Amniotic stem cell (primary cell): ENCODE results near the gene NEK6.

ENCODE experiments used
- DNase-seq: peaks from one replicate; lab custom pipeline; 2025; lab: John Stamatoyannopoulos, UW

The NEK6 gene

DNA sequence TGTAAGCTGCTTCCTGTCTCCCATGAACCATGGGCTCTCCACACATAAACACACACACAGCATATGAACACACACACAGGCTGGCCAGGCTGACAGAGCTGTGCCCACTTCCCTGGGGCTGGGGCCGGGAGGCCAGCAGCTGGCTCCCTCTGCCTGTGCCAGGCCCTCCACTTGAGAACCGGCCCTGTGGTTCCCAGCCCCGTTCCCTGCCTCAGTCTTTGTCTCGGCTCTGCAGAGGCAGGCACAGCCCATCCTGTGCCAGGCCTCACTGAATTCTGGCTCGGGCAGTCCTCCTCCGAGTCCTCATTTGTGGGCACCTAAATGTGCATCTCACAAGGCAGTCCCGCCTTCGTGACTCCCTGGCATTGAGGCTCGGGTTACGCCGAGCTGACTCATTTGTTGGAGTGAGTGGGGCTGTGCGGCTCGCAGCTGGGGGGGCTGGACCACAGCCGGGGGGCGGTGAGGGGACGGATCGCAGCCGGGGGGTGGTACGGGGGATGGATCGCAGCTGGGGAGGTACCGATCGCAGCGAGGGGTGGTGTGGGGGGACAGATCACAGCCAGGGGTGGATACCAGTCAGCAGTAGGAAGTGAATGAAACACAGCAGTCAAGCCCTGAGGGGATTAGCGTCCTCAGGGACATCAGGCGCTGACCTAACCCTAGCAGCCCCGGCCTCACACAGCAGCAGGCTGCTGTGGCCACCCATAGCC lies 85.2 kb downstream of the NEK6 start:
- DNase-seq, result peak; percentile 81

- no peak for DNase-seq
Observed at GRCh38 chr9:124343533-124344290, 86.0 kb downstream of the NEK6 start.

- DNase-seq, result no peak
Observed at GRCh38 chr9:124344291-124345050, 86.7 kb downstream of the NEK6 start.

DNA sequence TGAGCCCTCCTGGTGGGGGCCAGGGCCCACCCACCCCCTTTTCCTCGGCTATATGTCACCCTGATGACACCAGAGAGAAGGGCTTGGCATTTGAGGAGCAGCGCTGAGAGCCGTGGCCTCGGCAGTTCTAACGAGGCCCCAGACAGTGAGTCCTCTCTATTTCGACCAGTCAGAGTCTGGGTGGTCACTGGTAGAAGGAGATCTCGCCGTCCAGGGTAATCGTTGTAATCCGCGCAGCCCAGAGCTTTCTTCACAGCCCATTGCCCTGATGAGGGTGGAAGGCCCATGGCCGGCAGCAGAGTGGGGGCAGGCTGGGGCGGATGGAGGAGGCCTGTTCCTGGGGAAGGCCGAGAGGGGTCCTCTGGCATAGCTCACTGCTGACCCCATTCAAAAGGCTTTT lies 87.3 kb downstream of the NEK6 start:
- DNase-seq, result no peak

GRCh38 chr9:124345751-124346281 lies 88.1 kb downstream of the NEK6 start:
- DNase-seq, result no peak

GRCh38 chr9:124346347-124347163 lies 88.8 kb downstream of the NEK6 start:
- no peak for DNase-seq

- no peak for DNase-seq
Observed at GRCh38 chr9:124347206-124347967, 89.6 kb downstream of the NEK6 start.

- no peak for DNase-seq
Observed at GRCh38 chr9:124347968-124348358, 90.2 kb downstream of the NEK6 start.

- DNase-seq, result no peak
Observed at GRCh38 chr9:124348363-124348762, 90.6 kb downstream of the NEK6 start.

DNA sequence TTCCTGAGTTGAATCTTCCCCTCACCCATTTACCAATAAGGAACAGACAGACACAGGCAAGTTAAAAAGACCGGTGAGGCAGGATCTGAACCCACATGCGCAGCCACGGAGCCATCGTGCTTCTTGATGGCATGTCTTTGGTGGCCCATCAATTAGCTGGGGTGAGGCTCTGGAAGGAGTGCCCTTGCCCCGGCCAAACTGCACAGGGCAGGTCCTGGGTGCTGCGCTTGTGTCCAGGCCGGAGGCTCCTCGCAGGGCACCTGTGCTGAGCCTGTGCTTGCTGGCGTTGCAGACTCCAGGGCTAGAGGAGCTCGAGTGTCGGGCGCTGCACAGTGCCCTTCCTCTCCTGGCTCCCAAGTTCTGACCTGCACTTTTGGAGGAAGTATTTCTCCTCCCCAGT lies 91.1 kb downstream of the NEK6 start:
- DNase-seq, result no peak

- no peak for DNase-seq
Observed at GRCh38 chr9:124349267-124349666, 91.5 kb downstream of the NEK6 start.

GRCh38 chr9:124349675-124350493 lies 92.1 kb downstream of the NEK6 start:
- no peak for DNase-seq

DNA sequence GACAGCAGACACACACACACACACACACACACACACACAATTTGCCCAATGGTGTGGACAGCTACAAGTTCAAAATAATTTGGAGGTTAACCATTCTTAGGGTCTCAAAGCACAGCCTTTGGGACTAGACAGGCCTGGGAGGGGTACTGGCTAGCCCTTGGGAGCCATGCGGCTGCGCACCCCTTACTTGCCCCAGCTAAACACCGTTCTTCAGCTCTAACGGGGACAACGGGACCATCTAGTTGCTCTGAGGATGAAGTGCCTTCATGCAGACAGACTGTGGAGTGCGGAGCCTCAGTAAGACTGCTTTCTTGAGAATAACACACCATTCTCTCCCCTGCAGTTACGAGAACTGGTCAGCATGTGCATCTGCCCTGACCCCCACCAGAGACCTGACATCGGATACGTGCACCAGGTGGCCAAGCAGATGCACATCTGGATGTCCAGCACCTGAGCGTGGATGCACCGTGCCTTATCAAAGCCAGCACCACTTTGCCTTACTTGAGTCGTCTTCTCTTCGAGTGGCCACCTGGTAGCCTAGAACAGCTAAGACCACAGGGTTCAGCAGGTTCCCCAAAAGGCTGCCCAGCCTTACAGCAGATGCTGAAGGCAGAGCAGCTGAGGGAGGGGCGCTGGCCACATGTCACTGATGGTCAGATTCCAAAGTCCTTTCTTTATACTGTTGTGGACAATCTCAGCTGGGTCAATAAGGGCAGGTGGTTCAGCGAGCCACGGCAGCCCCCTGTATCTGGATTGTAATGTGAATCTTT lies 92.9 kb downstream of the NEK6 start:
- DNase-seq, result no peak

GRCh38 chr9:124351672-124352468 lies 94.1 kb downstream of the NEK6 start:
- no peak for DNase-seq

- no peak for DNase-seq
Observed at GRCh38 chr9:124352616-124353015, 94.9 kb downstream of the NEK6 start.

DNA sequence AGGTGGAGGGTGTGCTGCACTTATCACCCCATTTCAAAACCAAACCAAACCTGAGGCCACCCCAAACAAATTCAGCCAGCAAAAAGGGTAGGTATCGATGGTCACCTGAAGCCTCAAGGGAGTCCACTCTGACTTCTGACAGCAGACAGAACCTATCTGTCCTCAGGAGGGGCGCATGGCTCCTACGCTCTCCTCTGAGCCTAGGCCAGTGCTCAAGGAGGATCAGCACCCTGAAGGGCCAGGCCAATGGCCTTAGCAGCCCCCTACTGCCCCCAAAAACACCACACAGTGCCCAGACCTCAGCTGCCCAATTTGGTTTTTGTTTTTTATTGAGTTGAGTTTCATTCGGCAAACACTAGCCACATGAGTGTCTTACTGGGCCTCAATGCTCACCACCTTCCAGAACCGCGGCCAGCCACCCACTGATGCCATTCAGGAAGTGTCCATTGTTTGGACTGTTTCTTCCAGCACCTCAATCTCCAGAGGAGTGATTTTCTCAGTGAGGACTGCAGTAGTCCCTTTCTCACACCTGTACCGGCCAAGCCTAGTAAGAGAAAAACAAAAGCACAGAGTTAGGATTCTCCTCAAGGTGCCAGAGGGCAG lies 95.5 kb downstream of the NEK6 start:
- DNase-seq, result no peak

DNA sequence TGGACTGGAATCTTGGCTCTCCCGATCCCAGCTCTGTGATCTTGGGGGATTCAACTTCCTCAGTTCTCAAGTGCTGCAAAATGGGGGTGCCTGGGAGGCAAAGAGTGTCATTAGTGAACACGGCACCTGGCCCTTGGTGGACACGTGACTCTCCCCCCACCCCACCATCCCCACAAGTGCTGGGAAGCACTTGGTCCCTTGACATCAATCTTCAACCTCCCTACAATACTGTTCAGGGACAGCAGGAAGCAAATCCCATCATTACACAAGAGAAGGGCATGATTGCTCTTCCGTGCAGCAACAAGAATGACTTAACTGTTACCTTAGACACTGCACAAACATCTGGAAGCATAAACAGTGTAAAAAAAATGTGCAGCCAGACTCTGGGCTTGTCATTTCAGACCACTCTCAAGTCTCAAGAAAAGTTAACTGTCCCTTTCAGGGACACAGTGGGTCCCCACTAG lies 96.1 kb downstream of the NEK6 start:
- no peak for DNase-seq
